GM12891 (cell line): ENCODE measurements around the gene TUBA8.

Experiments
- POLR2A ChIP-seq: IDR thresholded peaks from 2 replicates; pipeline ENCODE4 v1.6.1; 2011; ENCODE audit warnings: low read depth, low read length, control low read depth
- POLR2AphosphoS5 ChIP-seq: IDR thresholded peaks from 2 replicates; pipeline ENCODE4 v1.6.1; 2011; ENCODE audit warnings: low read depth, low read length, control low read depth
- SPI1 ChIP-seq: IDR thresholded peaks from 2 replicates; pipeline ENCODE4 v1.6.1; 2011; ENCODE audit warnings: low read depth, low read length, control low read depth

- TF ChIP-seq POLR2AphosphoS5 (no peak), SPI1 (no peak), POLR2A (no peak)
Observed at GRCh38 chr22:18145676-18146388, 35.2 kb downstream of the TUBA8 start.
